ENCODE results near the gene SDR42E1.

DNA sequence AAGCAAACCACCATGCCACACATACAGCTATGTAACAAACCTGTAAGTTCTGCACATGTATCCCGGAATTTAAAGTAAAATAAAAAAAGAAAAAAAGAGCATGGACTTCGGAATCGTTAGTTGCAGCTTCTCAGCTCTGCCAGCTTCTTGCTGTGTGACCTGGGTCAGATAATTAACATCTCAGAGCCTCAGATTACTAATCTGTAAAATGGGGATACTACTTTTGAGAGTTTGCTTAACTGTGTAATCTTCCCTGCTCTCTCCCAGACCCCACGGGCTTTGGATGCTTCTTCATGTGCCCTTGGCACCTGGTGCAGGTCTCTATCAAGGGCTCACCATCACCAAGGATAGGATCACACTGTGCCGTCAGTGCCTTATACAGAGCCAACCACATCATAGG lies 40.4 kb upstream of the SDR42E1 start:
- TF ChIP-seq RAD21 (IDR thresholded peaks at IDR 0.05) (no peak), SP1 (IDR thresholded peaks at IDR 0.05) (no peak), GABPA (IDR thresholded peaks at IDR 0.05 in 1 of 2, conservative IDR thresholded peaks at IDR 0.05 in 1 of 2) (no peak), HNF4A (conservative IDR thresholded peaks at IDR 0.05) (no peak), RXRA (IDR thresholded peaks at IDR 0.05) (no peak), TAF1 (conservative IDR thresholded peaks at IDR 0.05) (no peak), FOXA2 (IDR thresholded peaks at IDR 0.05) (no peak), YY1 (IDR thresholded peaks at IDR 0.05) (no peak), FOXA1 (IDR thresholded peaks at IDR 0.05) (no peak)
- TF ChIP-seq, protein P1, sequence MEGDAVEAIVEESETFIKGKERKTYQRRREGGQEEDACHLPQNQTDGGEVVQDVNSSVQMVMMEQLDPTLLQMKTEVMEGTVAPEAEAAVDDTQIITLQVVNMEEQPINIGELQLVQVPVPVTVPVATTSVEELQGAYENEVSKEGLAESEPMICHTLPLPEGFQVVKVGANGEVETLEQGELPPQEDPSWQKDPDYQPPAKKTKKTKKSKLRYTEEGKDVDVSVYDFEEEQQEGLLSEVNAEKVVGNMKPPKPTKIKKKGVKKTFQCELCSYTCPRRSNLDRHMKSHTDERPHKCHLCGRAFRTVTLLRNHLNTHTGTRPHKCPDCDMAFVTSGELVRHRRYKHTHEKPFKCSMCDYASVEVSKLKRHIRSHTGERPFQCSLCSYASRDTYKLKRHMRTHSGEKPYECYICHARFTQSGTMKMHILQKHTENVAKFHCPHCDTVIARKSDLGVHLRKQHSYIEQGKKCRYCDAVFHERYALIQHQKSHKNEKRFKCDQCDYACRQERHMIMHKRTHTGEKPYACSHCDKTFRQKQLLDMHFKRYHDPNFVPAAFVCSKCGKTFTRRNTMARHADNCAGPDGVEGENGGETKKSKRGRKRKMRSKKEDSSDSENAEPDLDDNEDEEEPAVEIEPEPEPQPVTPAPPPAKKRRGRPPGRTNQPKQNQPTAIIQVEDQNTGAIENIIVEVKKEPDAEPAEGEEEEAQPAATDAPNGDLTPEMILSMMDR (IDR thresholded peaks at IDR 0.05; ENCODE audit: low read depth, low read length, missing input control): no peak
- TF ChIP-seq, protein P2, sequence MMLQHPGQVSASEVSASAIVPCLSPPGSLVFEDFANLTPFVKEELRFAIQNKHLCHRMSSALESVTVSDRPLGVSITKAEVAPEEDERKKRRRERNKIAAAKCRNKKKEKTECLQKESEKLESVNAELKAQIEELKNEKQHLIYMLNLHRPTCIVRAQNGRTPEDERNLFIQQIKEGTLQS (IDR thresholded peaks at IDR 0.05): no peak
- TF ChIP-seq, protein P3, sequence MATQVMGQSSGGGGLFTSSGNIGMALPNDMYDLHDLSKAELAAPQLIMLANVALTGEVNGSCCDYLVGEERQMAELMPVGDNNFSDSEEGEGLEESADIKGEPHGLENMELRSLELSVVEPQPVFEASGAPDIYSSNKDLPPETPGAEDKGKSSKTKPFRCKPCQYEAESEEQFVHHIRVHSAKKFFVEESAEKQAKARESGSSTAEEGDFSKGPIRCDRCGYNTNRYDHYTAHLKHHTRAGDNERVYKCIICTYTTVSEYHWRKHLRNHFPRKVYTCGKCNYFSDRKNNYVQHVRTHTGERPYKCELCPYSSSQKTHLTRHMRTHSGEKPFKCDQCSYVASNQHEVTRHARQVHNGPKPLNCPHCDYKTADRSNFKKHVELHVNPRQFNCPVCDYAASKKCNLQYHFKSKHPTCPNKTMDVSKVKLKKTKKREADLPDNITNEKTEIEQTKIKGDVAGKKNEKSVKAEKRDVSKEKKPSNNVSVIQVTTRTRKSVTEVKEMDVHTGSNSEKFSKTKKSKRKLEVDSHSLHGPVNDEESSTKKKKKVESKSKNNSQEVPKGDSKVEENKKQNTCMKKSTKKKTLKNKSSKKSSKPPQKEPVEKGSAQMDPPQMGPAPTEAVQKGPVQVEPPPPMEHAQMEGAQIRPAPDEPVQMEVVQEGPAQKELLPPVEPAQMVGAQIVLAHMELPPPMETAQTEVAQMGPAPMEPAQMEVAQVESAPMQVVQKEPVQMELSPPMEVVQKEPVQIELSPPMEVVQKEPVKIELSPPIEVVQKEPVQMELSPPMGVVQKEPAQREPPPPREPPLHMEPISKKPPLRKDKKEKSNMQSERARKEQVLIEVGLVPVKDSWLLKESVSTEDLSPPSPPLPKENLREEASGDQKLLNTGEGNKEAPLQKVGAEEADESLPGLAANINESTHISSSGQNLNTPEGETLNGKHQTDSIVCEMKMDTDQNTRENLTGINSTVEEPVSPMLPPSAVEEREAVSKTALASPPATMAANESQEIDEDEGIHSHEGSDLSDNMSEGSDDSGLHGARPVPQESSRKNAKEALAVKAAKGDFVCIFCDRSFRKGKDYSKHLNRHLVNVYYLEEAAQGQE (IDR thresholded peaks at IDR 0.05): no peak
- TF ChIP-seq, protein P4, sequence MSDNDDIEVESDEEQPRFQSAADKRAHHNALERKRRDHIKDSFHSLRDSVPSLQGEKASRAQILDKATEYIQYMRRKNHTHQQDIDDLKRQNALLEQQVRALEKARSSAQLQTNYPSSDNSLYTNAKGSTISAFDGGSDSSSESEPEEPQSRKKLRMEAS (IDR thresholded peaks at IDR 0.05): no peak
- TF ChIP-seq, protein P5, sequence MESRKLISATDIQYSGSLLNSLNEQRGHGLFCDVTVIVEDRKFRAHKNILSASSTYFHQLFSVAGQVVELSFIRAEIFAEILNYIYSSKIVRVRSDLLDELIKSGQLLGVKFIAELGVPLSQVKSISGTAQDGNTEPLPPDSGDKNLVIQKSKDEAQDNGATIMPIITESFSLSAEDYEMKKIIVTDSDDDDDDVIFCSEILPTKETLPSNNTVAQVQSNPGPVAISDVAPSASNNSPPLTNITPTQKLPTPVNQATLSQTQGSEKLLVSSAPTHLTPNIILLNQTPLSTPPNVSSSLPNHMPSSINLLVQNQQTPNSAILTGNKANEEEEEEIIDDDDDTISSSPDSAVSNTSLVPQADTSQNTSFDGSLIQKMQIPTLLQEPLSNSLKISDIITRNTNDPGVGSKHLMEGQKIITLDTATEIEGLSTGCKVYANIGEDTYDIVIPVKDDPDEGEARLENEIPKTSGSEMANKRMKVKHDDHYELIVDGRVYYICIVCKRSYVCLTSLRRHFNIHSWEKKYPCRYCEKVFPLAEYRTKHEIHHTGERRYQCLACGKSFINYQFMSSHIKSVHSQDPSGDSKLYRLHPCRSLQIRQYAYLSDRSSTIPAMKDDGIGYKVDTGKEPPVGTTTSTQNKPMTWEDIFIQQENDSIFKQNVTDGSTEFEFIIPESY (IDR thresholded peaks at IDR 0.05): no peak
